Measurements from ENCODE around the gene RFX1. TPM values are rescaled to one million over a fixed set of nuclear protein-coding genes. Genes with fewer than 3 reads are reported as not detected.
A peak's percentile ranks its signal among the peaks of the same experiment; 100 is the strongest.

RFX1 gene
- total and polyA plus RNA-seq, 8 donors, result 9.1 to 17.4 (median 13.5) TPM

GRCh38 chr19:13995017-13995728 is 10.9 kb downstream of the RFX1 start:
- H3K4me1 ChIP-seq, result no peaks in the 10 kb centered on the region
- no peak for ATAC-seq
- H3K36me3 ChIP-seq, result peaks cover 8 to 60% of the 10 kb centered on the region in 2 donors
- DNase-seq, result peak in 1 of 4 donors; percentile 51
- H3K9me3 ChIP-seq, result peaks cover 0 to 11% of the 10 kb centered on the region in 2 donors
- intact Hi-C loops (cut with DNase I), result no loop called here
- no peak for TF ChIP-seq CTCF (IDR thresholded peaks at IDR 0.05)
- H3K4me3 ChIP-seq, result no peak overlapping the region
- no peak overlapping the region for H3K27ac ChIP-seq
- H3K27me3 ChIP-seq, result no peaks in the 10 kb centered on the region

- no peaks in the 10 kb centered on the region for H3K4me1 ChIP-seq
- H3K27ac ChIP-seq, result no peak overlapping the region
- H3K36me3 ChIP-seq, result peaks cover 8 to 60% of the 10 kb centered on the region in 2 donors
- TF ChIP-seq CTCF (IDR thresholded peaks at IDR 0.05), result no peak
- DNase-seq, result peak in 1 of 4 donors; percentile 74
- H3K4me3 ChIP-seq, result no peak overlapping the region
- H3K27me3 ChIP-seq, result no peaks in the 10 kb centered on the region
- ATAC-seq, result no peak
- peaks cover 0 to 3% of the 10 kb centered on the region in 2 donors for H3K9me3 ChIP-seq
- intact Hi-C loops (cut with DNase I), result no loop called here
Measured at GRCh38 chr19:13993590-13994300, 12.4 kb downstream of the RFX1 start.

GRCh38 chr19:13992025-13992424 is 14.1 kb downstream of the RFX1 start:
- no peaks in the 10 kb centered on the region for H3K9me3 ChIP-seq
- intact Hi-C loops (cut with DNase I), result no loop called here
- peaks cover 8 to 50% of the 10 kb centered on the region in 2 donors for H3K36me3 ChIP-seq
- TF ChIP-seq CTCF (IDR thresholded peaks at IDR 0.05), result no peak
- no peaks in the 10 kb centered on the region for H3K27me3 ChIP-seq
- peaks cover 6 to 16% of the 10 kb centered on the region in 2 donors for H3K4me1 ChIP-seq
- H3K4me3 ChIP-seq, result no peak overlapping the region
- DNase-seq (peak in 1 of 4 donors; percentile 26), ATAC-seq (no peak)
- H3K27ac ChIP-seq, result no peak overlapping the region

- Histone ChIP-seq H3K27ac (no peak overlapping the region), H3K27me3 (no peaks in the 10 kb centered on the region), H3K9me3 (no peaks in the 10 kb centered on the region), H3K4me1 (peaks cover 25 to 36% of the 10 kb centered on the region in 2 donors), H3K4me3 (no peak overlapping the region), H3K36me3 (peaks cover 8 to 38% of the 10 kb centered on the region in 2 donors)
- intact Hi-C loops (cut with DNase I), result no loop called here
- no peak for ATAC-seq
- no peak for TF ChIP-seq CTCF (IDR thresholded peaks at IDR 0.05)
- DNase-seq, result no peak
Measured at GRCh38 chr19:13990085-13990484, 16.0 kb downstream of the RFX1 start.

- no peak for ATAC-seq
- Histone ChIP-seq H3K27ac (no peak overlapping the region), H3K9me3 (no peaks in the 10 kb centered on the region), H3K4me1 (peaks cover 25 to 42% of the 10 kb centered on the region in 2 donors), H3K4me3 (no peak overlapping the region), H3K36me3 (peaks cover 8 to 38% of the 10 kb centered on the region in 2 donors), H3K27me3 (no peaks in the 10 kb centered on the region)
- no peak for TF ChIP-seq CTCF (IDR thresholded peaks at IDR 0.05)
- intact Hi-C loops (cut with DNase I), result no loop called here
- no peak for DNase-seq
Measured at GRCh38 chr19:13989487-13989886, 16.6 kb downstream of the RFX1 start.

Data from left lung (tissue), 10 donors.